Naive thymus-derived CD4-positive, alpha-beta T cell (primary cell): Measurements from ENCODE around the gene MIEN1. TPM values are rescaled to one million over a fixed set of nuclear protein-coding genes. Genes with fewer than 3 reads are reported as not detected.

ENCODE experiments used
- ATAC-seq: fragments of 150-1000 bp; cut with Tn5 transposase; 2 replicates; pipeline ENCODE4 v1.10.0; 2021; ENCODE audit warnings: mild to moderate bottlenecking, moderate library complexity
- CTCF ChIA-PET: fragments of 350-600 bp; sonication (Branson Sonifier 250); formaldehyde crosslinking; loops from one replicate; lab custom pipeline; 2021; ENCODE audit warnings: antibody characterized with exemption; lab: Charles Lee
- POLR2A ChIA-PET: fragments of 350-600 bp; sonication (Branson Sonifier 250); formaldehyde crosslinking; loops from one replicate; lab custom pipeline; 2021; ENCODE audit warnings: antibody characterized with exemption, inconsistent platforms; lab: Charles Lee
- DNase-seq, 9 donors: peaks; one replicate each; pipeline versions ENCODE4 v3.0.0 to v3.0.0-alpha.2; 2020 to 2022; ENCODE audit warnings: mixed read lengths in 1 of 9
- H3K27ac ChIP-seq: one replicate; pipeline ENCODE4 v1.7.0; 2013; ENCODE audit warnings: mild to moderate bottlenecking, low read depth, low read length, moderate library complexity
- H3K27me3 ChIP-seq, 2 donors: one replicate each; pipeline ENCODE4 v1.7.0; 2013; ENCODE audit warnings: low read length in 2 of 2, mild to moderate bottlenecking in 2 of 2, moderate library complexity in 2 of 2; ENCODE audit not compliant: control insufficient read depth in 2 of 2, insufficient read depth in 2 of 2
- H3K36me3 ChIP-seq, 3 experiments: 1 replicate in 2 of 3; 2 replicates in 1 of 3; pipeline ENCODE4 v1.7.0; 2013; ENCODE audit warnings: low read length in 3 of 3, mild to moderate bottlenecking in 3 of 3, moderate library complexity in 1 of 3; ENCODE audit not compliant: insufficient read depth in 3 of 3, control insufficient read depth in 2 of 3
- H3K4me1 ChIP-seq, 2 donors: one replicate each; pipeline ENCODE4 v1.7.0; 2013; ENCODE audit warnings: low read length in 2 of 2, mild to moderate bottlenecking in 2 of 2, moderate library complexity in 1 of 2; ENCODE audit not compliant: control insufficient read depth in 2 of 2, insufficient read depth in 2 of 2
- H3K4me3 ChIP-seq: 2 replicates; pipeline ENCODE4 v1.7.0; 2013; ENCODE audit warnings: mild to moderate bottlenecking, low read length
- H3K9me3 ChIP-seq, 3 experiments: 1 replicate in 2 of 3; 2 replicates in 1 of 3; pipeline ENCODE4 v1.7.0; 2013; ENCODE audit warnings: low read length in 3 of 3; ENCODE audit not compliant: control insufficient read depth in 2 of 3
- H3K27ac Mint-ChIP-seq, 9 donors: one replicate each; pipeline ENCODE4 v1.8.0; 2020 to 2022; ENCODE audit warnings: mixed read lengths in 9 of 9, mild to moderate bottlenecking in 8 of 9, moderate library complexity in 5 of 9, inconsistent platforms in 2 of 9
- H3K27me3 Mint-ChIP-seq, 5 donors: one replicate each; pipeline ENCODE4 v1.8.0; 2021 to 2022; ENCODE audit warnings: mixed read lengths in 5 of 5, mild to moderate bottlenecking in 1 of 5
- H3K36me3 Mint-ChIP-seq, 5 donors: one replicate each; pipeline ENCODE4 v1.8.0; 2020 to 2022; ENCODE audit warnings: mixed read lengths in 5 of 5, mild to moderate bottlenecking in 3 of 5, inconsistent platforms in 1 of 5
- H3K4me1 Mint-ChIP-seq, 7 donors: one replicate each; pipeline ENCODE4 v1.8.0; 2020 to 2022; ENCODE audit warnings: mixed read lengths in 7 of 7, mild to moderate bottlenecking in 3 of 7, inconsistent platforms in 1 of 7
- H3K4me3 Mint-ChIP-seq, 10 donors: one replicate each; pipeline ENCODE4 v1.8.0; 2020 to 2022; ENCODE audit warnings: mild to moderate bottlenecking in 10 of 10, mixed read lengths in 10 of 10, moderate library complexity in 6 of 10, inconsistent platforms in 2 of 10
- H3K9me3 Mint-ChIP-seq, 11 donors: one replicate each; pipeline ENCODE4 v1.8.0; 2020 to 2022; ENCODE audit warnings: mixed read lengths in 11 of 11, mild to moderate bottlenecking in 4 of 11, inconsistent platforms in 1 of 11, moderate library complexity in 1 of 11
- intact Hi-C, 2 donors: fragments of 100-400 bp; cut with micrococcal nuclease; formaldehyde crosslinking; loops; one replicate each; pipeline ENCODE4 v1.15.1; 2023
- microRNA-seq: library from miRNA; unstranded; fragments of <30 nt; microRNA quantifications from one replicate; pipeline ENCODE4 v1.2.0, GENCODE V29; 2022; ENCODE audit warnings: borderline microRNAs expressed
- polyA plus RNA-seq, 2 donors: library from polyadenylated mRNA; unstranded; fragments of 300-500 nt; fragmentation: Illumina TruSeq; gene quantifications; one replicate each; pipeline ENCODE4 v1.2.3, GENCODE V29; 2021
- total RNA-seq, 6 experiments: library from RNA in 5 of 6; stranded (reverse) in 5 of 6; gene quantifications; 1 replicate in 5 of 6; 2 replicates in 1 of 6; pipeline ENCODE4 v1.2.3 and lab custom pipeline; 2021 to 2026

The MIEN1 gene
- total and polyA plus RNA-seq, 7 experiments from 2014 or later, result 28.7 to 74.3 (median 34.4) TPM

DNA sequence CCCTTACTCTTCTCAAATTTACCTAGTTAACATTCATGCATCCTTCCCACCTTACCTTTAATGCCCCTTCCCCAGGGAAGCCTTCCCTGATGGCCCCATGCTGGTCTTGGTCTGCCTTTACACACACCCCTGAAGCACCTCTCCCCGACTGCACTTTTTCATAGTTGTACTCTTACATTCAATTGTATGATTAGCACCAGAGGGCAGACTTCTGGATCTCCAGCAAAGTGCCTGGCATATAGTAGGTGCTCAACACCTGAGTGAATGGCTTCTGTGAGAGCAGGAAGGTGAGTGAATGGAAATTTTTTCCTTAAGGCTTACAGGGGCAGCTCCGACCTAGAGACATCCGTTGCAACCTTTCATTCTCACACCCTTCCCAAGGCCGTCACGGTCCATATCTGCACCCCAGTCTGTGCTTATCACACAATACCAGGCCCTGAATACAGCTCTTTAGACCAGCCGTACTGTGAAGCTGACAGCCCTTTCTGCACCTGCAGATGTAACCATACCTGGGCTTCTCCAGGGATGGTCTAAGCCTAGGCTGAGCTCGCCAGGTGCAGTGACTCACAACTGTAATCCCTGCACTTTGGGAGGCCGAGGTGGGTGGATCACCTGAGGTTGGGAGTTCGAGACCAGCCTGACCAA lies 46.9 kb downstream of the MIEN1 start:
- Mint-ChIP-seq H3K27ac (peak overlapping the region in 3 of 9 donors; percentile 29 to 68 (median 41)), H3K4me3 (no peak overlapping the region), H3K27me3 (no peaks in the 10 kb centered on the region), H3K9me3 (peaks cover 0 to 3% (median 0%) of the 10 kb centered on the region in 11 donors), H3K36me3 (peaks cover 10 to 36% (median 26%) of the 10 kb centered on the region in 5 donors), H3K4me1 (peaks cover 30 to 53% (median 47%) of the 10 kb centered on the region in 7 donors)
- H3K4me3 ChIP-seq, result no peak overlapping the region
- H3K27me3 ChIP-seq, result no peaks in the 10 kb centered on the region
- H3K27ac ChIP-seq, result no peak overlapping the region
- intact Hi-C loops, result no loop called here
- H3K36me3 ChIP-seq, result peaks cover 0 to 13% (median 0%) of the 10 kb centered on the region in 3 experiments
- ChIA-PET CTCF (interaction anchor here (1.4 kb wide), 1 partner anchor 46 kb away, joined by 4 read pairs; the partner anchor contains the start of gene MIEN1), POLR2A (interaction anchor here (0.6 to 1.1 kb wide), 2 partner anchors 8 to 431 kb away, joined by 4 to 8 read pairs; no protein-coding TSS in a partner anchor)
- peaks cover 27 to 33% of the 10 kb centered on the region in 2 donors for H3K4me1 ChIP-seq
- DNase-seq (no peak), ATAC-seq (no peak)
- H3K9me3 ChIP-seq, result no peaks in the 10 kb centered on the region

DNA sequence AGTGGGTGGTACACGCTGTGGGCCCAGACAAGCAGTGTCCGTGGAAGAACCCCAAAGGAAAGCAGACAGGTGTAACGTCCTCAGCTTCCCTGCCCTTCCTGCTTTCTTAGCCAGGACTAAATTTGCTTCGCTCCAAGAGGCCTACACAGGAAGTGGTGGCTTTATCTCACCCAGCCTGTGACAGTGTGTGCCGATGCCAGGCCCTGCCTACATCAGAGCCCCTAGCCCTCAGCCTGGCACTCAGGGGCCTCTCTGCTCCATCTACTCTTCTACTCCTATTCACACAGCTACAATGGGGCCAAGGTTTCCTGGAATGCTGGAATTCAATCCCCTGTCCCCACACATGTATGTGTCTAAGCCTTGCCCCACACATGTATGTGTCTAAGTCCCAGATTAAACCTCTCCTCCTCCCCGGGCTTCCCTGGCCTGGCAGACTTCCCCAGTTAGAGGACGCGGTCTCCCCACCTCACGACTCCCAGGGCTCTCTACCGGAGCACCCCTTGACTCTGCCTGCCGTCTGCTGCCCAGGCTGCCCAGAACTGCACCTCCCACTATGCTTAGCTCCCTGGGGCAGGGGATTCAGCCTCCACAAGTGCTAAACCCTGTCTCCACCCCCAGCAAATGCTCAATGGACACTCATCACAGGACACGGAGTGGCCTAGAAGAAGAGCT lies 50.7 kb downstream of the MIEN1 start:
- CTCF ChIA-PET, result interaction anchor here (0.7 to 2.8 kb wide), 8 partner anchors 8 to 58 kb away, joined by 3 to 14 read pairs (median 4); partner anchors contain the start of genes PGAP3 and PNMT
- DNase-seq (peak in 7 of 9 donors; percentile 42 to 63 (median 55)), ATAC-seq (peak; percentile 79)
- POLR2A ChIA-PET, result interaction anchor here (0.6 to 3.7 kb wide), 15 partner anchors 9 to 76 kb away, joined by 3 to 43 read pairs (median 4); partner anchors contain the start of genes MIEN1, PGAP3, PNMT and STARD3
- Histone ChIP-seq H3K27ac (peak overlapping the region; percentile 71), H3K36me3 (peaks cover 0 to 5% (median 0%) of the 10 kb centered on the region in 3 experiments), H3K4me1 (peaks cover 45 to 65% of the 10 kb centered on the region in 2 donors), H3K4me3 (peak overlapping the region; percentile 0), H3K27me3 (no peaks in the 10 kb centered on the region), H3K9me3 (no peaks in the 10 kb centered on the region)
- intact Hi-C loops, result loop anchor here in 1 of 2 donors (1.0 to 2.0 kb wide), 3 partner anchors 8 to 51 kb away; partner anchors contain the start of genes MIEN1 and PNMT
- Mint-ChIP-seq H3K27me3 (no peaks in the 10 kb centered on the region), H3K36me3 (peaks cover 5 to 36% (median 19%) of the 10 kb centered on the region in 5 donors), H3K4me1 (peaks cover 35 to 62% (median 53%) of the 10 kb centered on the region in 7 donors), H3K27ac (peak overlapping the region; percentile 89 to 97 (median 93)), H3K4me3 (peak overlapping the region; percentile 33 to 76 (median 72)), H3K9me3 (no peaks in the 10 kb centered on the region)

Small RNA genes within 50 kb of the gene (microRNA-seq; reads per million reads assigned to microRNA genes)
- not detected for gene MIR4728

Other genes with a start within 250 kb of the MIEN1 start
- not detected for gene NEUROD2, start 122.6 kb downstream of the MIEN1 start, total RNA-seq
- gene NEUROD2, start 122.6 kb downstream of the MIEN1 start, polyA plus RNA-seq, result not detected
- gene PPP1R1B, start 103.6 kb downstream of the MIEN1 start, total RNA-seq, result not detected
- gene PPP1R1B, start 103.6 kb downstream of the MIEN1 start, polyA plus RNA-seq, result not detected
- gene STARD3, start 93.4 kb downstream of the MIEN1 start, total RNA-seq, result 100 to 1,000 TPM in 2 of 5 experiments, 10 to 100 TPM in 3; 69.8 to 143 (median 99.3) TPM
- 10 to 100 TPM; 46.7 to 56.9 TPM for gene STARD3, start 93.4 kb downstream of the MIEN1 start, polyA plus RNA-seq
- 10 to 100 TPM in 1 of 5 experiments, 1 to 10 TPM in 4; 1.7 to 10.5 (median 4.6) TPM for gene TCAP, start 65.2 kb downstream of the MIEN1 start, total RNA-seq
- under 1 TPM in 1 of 2 donors, not detected in 1; 0.12 TPM for gene TCAP, start 65.2 kb downstream of the MIEN1 start, polyA plus RNA-seq
- under 1 TPM in 4 of 5 experiments, not detected in 1; 0.42 to 0.89 (median 0.50) TPM for gene PNMT, start 62.1 kb downstream of the MIEN1 start, total RNA-seq
- gene PNMT, start 62.1 kb downstream of the MIEN1 start, polyA plus RNA-seq, result under 1 TPM; 0.36 to 0.48 TPM
- gene PGAP3, start 42.5 kb downstream of the MIEN1 start, total RNA-seq, result 10 to 100 TPM; 26.3 to 39.9 (median 35.1) TPM
- gene PGAP3, start 42.5 kb downstream of the MIEN1 start, polyA plus RNA-seq, result 10 to 100 TPM; 13.3 to 20.7 TPM
- gene ERBB2, start 30.5 kb downstream of the MIEN1 start, total RNA-seq, result 10 to 100 TPM in 1 of 5 experiments, 1 to 10 TPM in 4; 3.6 to 10.5 (median 6.6) TPM
- gene ERBB2, start 30.5 kb downstream of the MIEN1 start, polyA plus RNA-seq, result 1 to 10 TPM in 1 of 2 donors, under 1 TPM in 1; 0.39 to 2.4 TPM
- gene GRB7, start 7.4 kb upstream of the MIEN1 start, total RNA-seq, result under 1 TPM in 1 of 5 experiments, not detected in 4; 0.99 TPM
- not detected for gene GRB7, start 7.4 kb upstream of the MIEN1 start, polyA plus RNA-seq
- 10 to 100 TPM; 26.1 to 77.8 (median 61.1) TPM for gene IKZF3, start 133.8 kb upstream of the MIEN1 start, total RNA-seq
- gene IKZF3, start 133.8 kb upstream of the MIEN1 start, polyA plus RNA-seq, result 10 to 100 TPM in 1 of 2 donors, 1 to 10 TPM in 1; 9.7 to 31.4 TPM
- gene ZPBP2, start 137.7 kb upstream of the MIEN1 start, total RNA-seq, result under 1 TPM in 3 of 5 experiments, not detected in 2; 0.17 to 0.84 (median 0.51) TPM
- gene ZPBP2, start 137.7 kb upstream of the MIEN1 start, polyA plus RNA-seq, result under 1 TPM in 1 of 2 donors, not detected in 1; 0.11 TPM
- gene GSDMB, start 188.1 kb upstream of the MIEN1 start, total RNA-seq, result 10 to 100 TPM; 25.6 to 92.4 (median 53.8) TPM
- gene GSDMB, start 188.1 kb upstream of the MIEN1 start, polyA plus RNA-seq, result 1 to 10 TPM; 1.7 to 2.1 TPM
- 100 to 1,000 TPM in 3 of 5 experiments, 10 to 100 TPM in 2; 77.6 to 205 (median 110) TPM for gene ORMDL3, start 197.1 kb upstream of the MIEN1 start, total RNA-seq
- gene ORMDL3, start 197.1 kb upstream of the MIEN1 start, polyA plus RNA-seq, result 100 to 1,000 TPM; 167 to 197 TPM
- under 1 TPM in 1 of 5 experiments, not detected in 4; 0.27 TPM for gene LRRC3C, start 197.2 kb upstream of the MIEN1 start, total RNA-seq
- not detected for gene LRRC3C, start 197.2 kb upstream of the MIEN1 start, polyA plus RNA-seq
- gene GSDMA, start 232.5 kb upstream of the MIEN1 start, total RNA-seq, result 1 to 10 TPM in 1 of 5 experiments, under 1 TPM in 2, not detected in 2; 0.22 to 2.4 (median 0.75) TPM
- gene GSDMA, start 232.5 kb upstream of the MIEN1 start, polyA plus RNA-seq, result under 1 TPM; 0.61 to 0.69 TPM